HG03342 (cell line): ENCODE data around the gene MCCD1.

Experiments used
- ATAC-seq: cut with Tn5 transposase; IDR thresholded peaks from one replicate; pipeline ENCODE4 v1.9.1; 2021; ENCODE audit warnings: mild to moderate bottlenecking, moderate library complexity; ENCODE audit not compliant: unreplicated experiment

MCCD1 gene

GRCh38 chr6:31510007-31510406 lies 18.8 kb upstream of the MCCD1 start:
- ATAC-seq: no peak

- ATAC-seq: no peak
Observed at GRCh38 chr6:31513456-31514165, 15.2 kb upstream of the MCCD1 start.

DNA sequence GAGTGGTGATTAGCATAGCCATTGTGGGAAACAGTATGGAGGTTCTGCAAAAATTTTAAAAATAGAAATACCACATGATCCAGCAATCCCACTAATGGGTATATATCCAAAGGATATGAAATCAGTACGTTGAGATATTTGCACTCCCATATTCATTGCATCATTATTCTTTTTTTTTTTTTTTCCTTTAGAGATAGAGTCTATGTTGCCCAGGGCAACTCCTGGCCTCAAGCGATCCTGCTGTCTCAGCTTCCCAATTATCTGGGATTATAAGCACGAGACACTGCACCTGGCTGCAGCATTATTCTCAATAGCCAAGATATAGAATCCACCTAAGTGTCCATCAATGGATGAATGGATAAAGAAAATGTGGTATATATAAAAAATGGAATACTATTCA lies 6.9 kb upstream of the MCCD1 start:
- no peak for ATAC-seq

- ATAC-seq: no peak
Observed at GRCh38 chr6:31525553-31525931, 3.2 kb upstream of the MCCD1 start.

GRCh38 chr6:31525932-31526591 lies 2.7 kb upstream of the MCCD1 start:
- no peak for ATAC-seq

DNA sequence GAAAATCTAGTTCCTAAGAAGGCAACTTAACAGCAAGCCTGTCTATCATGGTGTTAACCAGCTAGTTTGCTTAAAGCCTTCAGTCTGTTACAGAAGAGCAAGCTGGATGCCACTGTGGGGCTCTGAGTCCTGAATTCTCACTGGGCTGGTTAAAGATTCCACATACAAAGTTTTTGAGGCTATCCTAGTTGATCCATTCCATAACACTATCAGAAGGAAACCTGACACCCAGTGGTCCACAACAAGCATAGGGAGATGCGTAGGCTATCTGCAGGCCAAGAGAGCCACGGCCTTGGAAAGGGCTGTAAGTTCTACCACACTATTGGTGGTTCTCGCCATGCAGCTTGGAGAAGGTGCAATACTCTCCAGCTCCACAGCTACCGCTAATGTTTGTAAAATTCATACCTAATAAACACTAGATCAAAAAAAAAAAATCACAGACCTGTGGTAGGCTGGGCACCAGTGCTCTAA lies 420 bp upstream of the MCCD1 start:
- ATAC-seq: no peak

DNA sequence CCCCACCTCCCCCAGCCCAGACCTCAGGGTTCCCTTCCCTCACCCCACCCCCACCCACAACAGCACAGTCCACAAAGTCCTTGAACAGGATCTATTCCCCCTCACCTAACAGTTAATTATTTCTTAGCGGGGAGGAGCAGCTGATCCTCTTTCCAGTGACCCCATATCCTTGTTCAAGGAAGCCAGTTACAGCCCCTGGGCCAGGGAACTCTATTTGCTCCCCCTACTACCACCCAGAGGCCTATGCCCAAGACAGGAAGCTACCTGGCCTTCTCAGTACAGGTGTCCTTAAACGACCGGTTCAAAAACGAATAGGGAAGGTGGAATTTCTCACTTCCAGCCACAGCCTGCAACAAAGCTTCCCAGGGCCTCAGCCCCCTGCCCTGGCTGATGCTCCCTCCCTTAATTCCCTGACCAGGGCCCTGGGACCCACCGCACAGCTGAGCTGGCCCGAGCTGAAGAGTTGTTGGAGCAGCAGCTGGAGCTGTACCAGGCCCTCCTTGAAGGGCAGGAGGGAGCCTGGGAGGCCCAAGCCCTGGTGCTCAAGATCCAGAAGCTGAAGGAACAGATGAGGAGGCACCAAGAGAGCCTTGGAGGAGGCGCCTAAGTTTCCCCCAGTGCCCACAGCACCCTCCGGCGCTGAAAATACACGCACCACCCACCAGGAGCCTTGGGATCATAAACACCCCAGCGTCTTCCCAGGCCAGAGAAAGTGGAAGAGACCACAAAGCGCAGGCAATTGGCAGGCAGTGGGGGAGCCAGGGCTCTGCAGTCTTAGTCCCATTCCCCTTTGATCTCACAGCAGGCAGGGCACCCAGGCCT lies 778 bp downstream of the MCCD1 start:
- no peak for ATAC-seq

GRCh38 chr6:31530659-31531058 lies 1.9 kb downstream of the MCCD1 start:
- no peak for ATAC-seq

GRCh38 chr6:31531162-31531561 lies 2.4 kb downstream of the MCCD1 start:
- no peak for ATAC-seq

GRCh38 chr6:31531771-31532643 lies 3.2 kb downstream of the MCCD1 start:
- no peak for ATAC-seq

DNA sequence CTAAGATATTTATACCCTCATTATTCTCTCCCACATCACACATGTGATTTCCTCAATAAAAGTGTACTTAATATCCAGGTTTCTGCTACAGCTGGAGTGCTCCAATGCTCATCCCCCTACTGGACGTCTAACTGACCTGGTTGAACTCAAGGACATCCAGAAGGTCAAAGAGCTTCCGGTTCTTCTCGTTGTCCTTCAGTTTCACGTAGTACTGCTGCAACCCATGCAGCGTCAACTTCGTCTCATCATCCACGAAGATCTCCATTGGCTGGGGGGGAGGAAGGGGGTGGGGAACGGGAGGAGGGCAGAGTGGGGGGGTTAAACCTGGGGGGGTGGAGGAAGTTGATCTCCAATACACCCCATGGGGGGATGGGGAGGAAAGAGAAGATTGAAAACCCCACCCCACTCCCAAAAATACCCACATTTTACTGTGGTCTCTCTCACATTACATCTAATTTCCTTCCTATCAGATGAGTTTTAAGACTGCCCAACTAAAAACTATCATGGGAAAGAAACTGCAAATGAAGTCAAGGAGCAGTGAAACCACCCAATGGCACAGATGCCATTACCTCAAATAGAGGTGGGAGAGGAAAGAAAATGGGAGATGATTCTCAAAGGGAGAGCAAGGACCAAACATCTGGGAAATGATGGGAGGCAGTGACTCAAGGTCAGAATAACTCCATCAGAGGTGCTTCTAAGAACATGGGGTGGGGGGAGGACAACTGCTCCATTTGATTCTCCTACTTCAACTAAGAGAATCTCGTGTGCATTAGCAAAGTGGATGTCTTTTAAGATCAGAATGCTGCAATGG lies 4.1 kb downstream of the MCCD1 start:
- no peak for ATAC-seq

DNA sequence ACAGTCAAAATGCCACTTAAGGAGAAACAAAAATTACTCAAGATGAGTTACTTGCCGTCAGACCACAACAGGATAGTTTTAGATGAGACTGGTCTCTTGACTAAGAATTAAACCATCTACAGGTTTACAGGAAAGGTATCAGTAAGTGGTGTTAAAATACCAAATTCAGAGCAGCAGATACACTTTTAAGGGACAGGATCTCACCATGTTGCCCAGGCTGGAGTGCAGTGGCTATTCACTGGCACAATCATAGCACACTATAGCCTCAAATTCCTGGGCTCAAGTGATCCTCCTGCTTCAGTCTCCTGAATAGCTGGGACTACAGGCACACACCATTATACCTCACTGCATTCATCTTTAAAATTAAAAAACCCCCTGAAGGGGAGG lies 4.7 kb downstream of the MCCD1 start:
- no peak for ATAC-seq

DNA sequence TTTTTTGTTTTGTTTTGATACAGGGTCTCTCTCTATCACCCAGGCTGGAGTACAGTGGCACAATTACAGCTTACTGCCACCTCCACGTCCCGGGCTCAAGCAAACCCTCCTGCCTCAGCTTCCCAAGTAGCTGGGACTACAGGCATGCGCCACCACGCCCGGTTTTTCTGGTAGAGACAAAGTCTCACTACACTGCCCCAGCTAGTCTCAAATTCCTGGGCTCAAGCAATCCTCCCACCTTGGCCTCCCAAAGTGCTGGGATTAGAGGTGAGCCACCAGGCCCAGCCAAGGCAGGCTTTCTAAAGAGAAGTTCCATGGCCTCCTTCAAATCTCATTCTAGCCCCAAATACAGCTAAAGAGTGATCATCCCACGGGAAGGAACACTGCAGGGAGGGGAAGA lies 5.2 kb downstream of the MCCD1 start:
- ATAC-seq: no peak

- ATAC-seq: no peak
Observed at GRCh38 chr6:31534521-31535040, 5.8 kb downstream of the MCCD1 start.

DNA sequence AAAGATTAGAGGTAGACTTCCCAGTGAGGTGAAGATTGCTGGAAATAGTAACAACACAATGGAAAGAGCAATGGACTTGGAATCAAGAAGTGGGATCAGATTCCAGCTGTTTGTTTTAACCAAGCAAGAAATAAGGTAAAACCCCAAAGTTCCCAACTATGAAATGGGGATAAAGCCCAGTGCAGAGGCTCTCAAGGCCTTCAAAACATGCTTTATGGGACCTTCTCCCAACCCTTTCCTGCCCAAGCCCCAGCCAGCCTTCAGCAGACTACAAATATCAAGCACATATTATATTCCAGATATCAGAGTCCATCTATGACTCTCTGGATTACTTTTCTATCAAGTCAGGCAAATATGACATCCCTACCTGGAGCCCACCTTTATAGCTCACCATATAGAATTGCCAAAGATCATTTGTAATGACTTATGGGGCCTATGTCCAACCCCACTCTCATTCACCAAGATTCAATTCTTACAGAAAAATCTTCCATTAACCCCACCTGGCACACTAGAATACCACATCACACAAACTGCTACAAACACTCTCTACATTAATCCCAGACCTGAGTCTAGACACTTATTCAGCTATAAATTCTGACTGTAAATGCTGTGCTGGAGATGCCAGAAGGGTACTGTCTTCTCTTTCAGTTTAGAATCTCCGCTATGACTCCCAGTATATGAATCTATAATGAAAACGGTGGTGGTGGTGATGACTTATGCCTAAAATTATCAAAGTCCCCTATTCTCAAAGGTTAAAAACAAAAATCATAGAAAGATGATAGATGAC lies 7.0 kb downstream of the MCCD1 start:
- no peak for ATAC-seq

- ATAC-seq: no peak
Observed at GRCh38 chr6:31538805-31539400, 10.1 kb downstream of the MCCD1 start.

DNA sequence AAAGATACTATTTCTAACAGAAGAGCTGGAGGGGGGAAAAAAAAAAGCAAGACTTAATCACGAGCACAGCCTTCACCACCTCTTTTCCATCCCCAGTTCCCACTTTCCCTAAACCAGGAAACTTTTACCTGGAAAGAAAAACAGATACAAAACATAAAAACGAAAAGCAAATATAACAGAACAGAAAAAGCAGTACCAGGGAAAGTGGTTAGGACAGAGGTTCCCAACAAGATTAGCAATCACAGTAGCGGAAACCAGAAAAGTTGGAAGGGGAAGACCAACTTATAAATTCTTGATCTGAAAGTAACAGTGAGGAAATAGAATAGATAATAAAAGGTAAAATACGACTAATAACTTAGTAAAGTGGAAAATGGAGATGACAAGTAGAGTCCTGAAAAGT lies 11.9 kb downstream of the MCCD1 start:
- ATAC-seq: no peak

- no peak for ATAC-seq
Observed at GRCh38 chr6:31541059-31541657, 12.4 kb downstream of the MCCD1 start.
